RWPE1 (cell line): ENCODE data around the gene ZNF26.

Experiments
- CTCF ChIA-PET: fragments of 350-600 bp; sonication (Branson Sonifier 250); formaldehyde crosslinking; extraction: SDS; loops from one replicate; lab custom pipeline; 2021; lab: Yijun Ruan, JAX
- POLR2A ChIA-PET: fragments of 400-600 bp; formaldehyde crosslinking; extraction: SDS; loops from one replicate; lab custom pipeline; 2020; ENCODE audit warnings: antibody characterized with exemption; ENCODE audit not compliant: low non-redundant PET; lab: Yijun Ruan, JAX
- DNase-seq: peaks from one replicate; pipeline ENCODE4 v3.0.0; 2012; ENCODE audit warnings: low spot score
- H3K27ac ChIP-seq: fragments of 450-650 bp; 2 replicates; pipeline ENCODE4 v1.5.1; 2017
- TF ChIP-seq, protein P1 (sequence below): fragments of 450-650 bp; conservative IDR thresholded peaks from 2 replicates; pipeline ENCODE4 v1.5.1; 2017; ENCODE audit warnings: low read depth, mild to moderate bottlenecking

The ZNF26 gene

DNA sequence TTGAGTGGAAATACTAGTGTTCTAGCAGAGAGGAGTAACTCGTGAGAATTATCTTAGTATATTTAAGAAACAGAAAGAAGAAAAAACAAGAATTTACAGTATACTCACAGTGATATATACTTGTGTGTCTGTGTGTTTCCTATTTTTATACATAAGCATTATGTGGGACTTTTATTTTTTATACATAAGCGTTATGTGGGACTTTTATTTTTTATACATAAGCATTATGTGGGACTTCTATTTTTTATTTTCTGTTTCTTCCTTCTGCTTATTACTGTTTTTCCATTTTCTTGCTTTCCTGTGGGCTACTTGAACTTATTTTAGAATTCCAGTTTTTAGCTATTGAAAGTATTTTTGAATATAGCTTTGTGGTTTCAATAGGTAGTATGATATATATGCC, 87.7 kb downstream of the ZNF26 start:
- no peak overlapping the region for H3K27ac ChIP-seq
- no peak for DNase-seq
- POLR2A ChIA-PET, result no interaction called here
- TF ChIP-seq, protein P1, sequence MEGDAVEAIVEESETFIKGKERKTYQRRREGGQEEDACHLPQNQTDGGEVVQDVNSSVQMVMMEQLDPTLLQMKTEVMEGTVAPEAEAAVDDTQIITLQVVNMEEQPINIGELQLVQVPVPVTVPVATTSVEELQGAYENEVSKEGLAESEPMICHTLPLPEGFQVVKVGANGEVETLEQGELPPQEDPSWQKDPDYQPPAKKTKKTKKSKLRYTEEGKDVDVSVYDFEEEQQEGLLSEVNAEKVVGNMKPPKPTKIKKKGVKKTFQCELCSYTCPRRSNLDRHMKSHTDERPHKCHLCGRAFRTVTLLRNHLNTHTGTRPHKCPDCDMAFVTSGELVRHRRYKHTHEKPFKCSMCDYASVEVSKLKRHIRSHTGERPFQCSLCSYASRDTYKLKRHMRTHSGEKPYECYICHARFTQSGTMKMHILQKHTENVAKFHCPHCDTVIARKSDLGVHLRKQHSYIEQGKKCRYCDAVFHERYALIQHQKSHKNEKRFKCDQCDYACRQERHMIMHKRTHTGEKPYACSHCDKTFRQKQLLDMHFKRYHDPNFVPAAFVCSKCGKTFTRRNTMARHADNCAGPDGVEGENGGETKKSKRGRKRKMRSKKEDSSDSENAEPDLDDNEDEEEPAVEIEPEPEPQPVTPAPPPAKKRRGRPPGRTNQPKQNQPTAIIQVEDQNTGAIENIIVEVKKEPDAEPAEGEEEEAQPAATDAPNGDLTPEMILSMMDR, result no peak
- CTCF ChIA-PET, result interaction anchor here (0.6 to 0.7 kb wide), 2 partner anchors 155 to 158 kb away, joined by 3 read pairs; no protein-coding TSS in a partner anchor
